Vagina (tissue), 2 donors: Measurements from ENCODE around the gene SUGCT.

Source experiments
- CTCF ChIP-seq, 3 experiments: fragments of 450-650 bp in 2 of 3; fragments of 200-600 bp in 1 of 3; sonication (generic) in 1 of 3; IDR thresholded peaks; one replicate each; pipeline ENCODE4 v1.5.1; 2017 to 2019; ENCODE audit warnings: antibody characterized with exemption in 3 of 3, mild to moderate bottlenecking in 2 of 3, moderate library complexity in 2 of 3
- POLR2A ChIP-seq, 2 donors: fragments of 450-650 bp; IDR thresholded peaks; one replicate each; pipeline ENCODE4 v1.6.1; 2017; ENCODE audit warnings: antibody characterized with exemption in 2 of 2, mild to moderate bottlenecking in 2 of 2, moderate library complexity in 2 of 2

GRCh38 chr7:40583667-40584444 lies 449.1 kb downstream of the SUGCT start:
- no peak for TF ChIP-seq CTCF (IDR thresholded peaks at IDR 0.05)
- TF ChIP-seq POLR2A (IDR thresholded peaks at IDR 0.05), result no peak
